SK-N-SH (cell line): Measurements from ENCODE around the gene IL15. TPM values are rescaled to one million over a fixed set of nuclear protein-coding genes. Genes with fewer than 3 reads are reported as not detected.
A peak's percentile ranks its signal among the peaks of the same experiment; 100 is the strongest.

Source experiments
- CTCF ChIA-PET: fragments of 300-600, 350-600 bp; formaldehyde crosslinking; extraction: SDS; loops from one replicate; lab custom pipeline; 2021; lab: Yijun Ruan, JAX
- POLR2A ChIA-PET: fragments of 350-600 bp; sonication (Branson Sonifier 250); formaldehyde crosslinking; extraction: SDS; loops from one replicate; lab custom pipeline; 2020; ENCODE audit warnings: antibody characterized with exemption, inconsistent platforms; lab: Yijun Ruan, JAX
- DNase-seq: peaks from one replicate; pipeline ENCODE4 v3.0.0; 2012
- H2AFZ ChIP-seq: fragments of 200-600 bp; sonication (generic); 2 replicates; pipeline ENCODE4 v1.8.1; 2016; ENCODE audit warnings: antibody characterized with exemption, mild to moderate bottlenecking, low read depth
- H3F3A ChIP-seq: fragments of 200-600 bp; sonication (generic); replicated peaks from 2 replicates; pipeline ENCODE3; 2016; ENCODE audit warnings: antibody characterized with exemption, mild to moderate bottlenecking; ENCODE audit not compliant: insufficient read depth
- H3K27ac ChIP-seq, 2 experiments: fragments of 200-500 bp in 1 of 2; fragments of 200-600 bp in 1 of 2; sonication (Bioruptor generic) in 1 of 2; sonication (generic), shearing (Covaris generic) in 1 of 2; 2 replicates each; pipeline versions ENCODE4 v1.5.1 to v1.6.1; 2014 to 2016; ENCODE audit warnings: low read depth in 2 of 2, inconsistent platforms in 1 of 2, low read length in 1 of 2, mild to moderate bottlenecking in 1 of 2, mixed read lengths in 1 of 2
- H3K27me3 ChIP-seq: fragments of 200-600 bp; sonication (generic), shearing (Covaris generic); 2 replicates; pipeline ENCODE4 v1.6.1; 2016; ENCODE audit warnings: mixed run types; ENCODE audit not compliant: insufficient read depth
- H3K36me3 ChIP-seq, 2 experiments: fragments of 200-500 bp in 1 of 2; fragments of 200-600 bp in 1 of 2; sonication (Bioruptor generic) in 1 of 2; sonication (generic) in 1 of 2; replicated peaks in 1 of 2; 2 replicates each; pipeline versions ENCODE3 to v1.5.1; 2014 to 2016; ENCODE audit warnings: low read length in 1 of 2, mild to moderate bottlenecking in 1 of 2; ENCODE audit not compliant: insufficient read depth in 2 of 2, control insufficient read depth in 1 of 2
- H3K4me1 ChIP-seq, 2 experiments: fragments of 200-500 bp in 1 of 2; fragments of 200-600 bp in 1 of 2; sonication (Bioruptor generic) in 1 of 2; sonication (generic), shearing (Covaris generic) in 1 of 2; 2 replicates each; pipeline versions ENCODE4 v1.5.1 to v1.6.1; 2014 to 2016; ENCODE audit warnings: low read depth in 1 of 2, low read length in 1 of 2, mixed run types in 1 of 2; ENCODE audit not compliant: insufficient read depth in 2 of 2, control insufficient read depth in 1 of 2
- H3K4me2 ChIP-seq: fragments of 200-600 bp; sonication (generic), shearing (Covaris generic); 2 replicates; pipeline ENCODE4 v1.6.1; 2017; ENCODE audit warnings: mixed run types
- H3K4me3 ChIP-seq, 2 experiments: fragments of 200-500 bp in 1 of 2; fragments of 200-600 bp in 1 of 2; sonication (Bioruptor generic) in 1 of 2; sonication (generic), shearing (Covaris generic) in 1 of 2; 2 replicates each; pipeline versions ENCODE4 v1.5.1 to v1.8.1; 2014 to 2016; ENCODE audit warnings: low read depth in 2 of 2, inconsistent platforms in 1 of 2, low read length in 1 of 2, mild to moderate bottlenecking in 1 of 2, mixed read lengths in 1 of 2, moderate library complexity in 1 of 2
- H3K79me2 ChIP-seq: fragments of 200-600 bp; sonication (generic); 2 replicates; pipeline ENCODE4 v1.8.1; 2017; ENCODE audit warnings: mild to moderate bottlenecking; ENCODE audit not compliant: insufficient read depth
- H3K9ac ChIP-seq: fragments of 200-600 bp; sonication (generic); 2 replicates; pipeline ENCODE4 v1.6.1; 2017; ENCODE audit warnings: mixed run types
- H3K9me2 ChIP-seq: fragments of 200-600 bp; sonication (generic); 2 replicates; pipeline ENCODE4 v1.6.1; 2017; ENCODE audit warnings: mixed run types
- H3K9me3 ChIP-seq: fragments of 200-600 bp; sonication (generic); 2 replicates; pipeline ENCODE4 v1.6.1; 2017; ENCODE audit warnings: mixed run types, mild to moderate bottlenecking, moderate library complexity
- H4K20me1 ChIP-seq: fragments of 200-600 bp; sonication (generic); 2 replicates; pipeline ENCODE4 v1.6.1; 2017; ENCODE audit warnings: mild to moderate bottlenecking, mixed run types; ENCODE audit not compliant: insufficient read depth
- CHD2 ChIP-seq: fragments of 150-350 bp; IDR thresholded peaks from 2 replicates; pipeline ENCODE4 v1.6.1; 2018; ENCODE audit warnings: low read length; ENCODE audit not compliant: partially characterized antibody
- EP300 ChIP-seq, 2 experiments: IDR thresholded peaks; 2 replicates each; pipeline versions ENCODE4 v1.4.0 to v1.6.1; 2012; ENCODE audit warnings: borderline replicate concordance in 1 of 2, low read depth in 1 of 2, low read length in 1 of 2
- FOXJ3 ChIP-seq: sonication (generic); formaldehyde crosslinking; IDR thresholded peaks from 2 replicates; pipeline ENCODE4 v1.5.1; 2020; ENCODE audit warnings: mild to moderate bottlenecking, missing genetic modification reagents
- FOXM1 ChIP-seq: IDR thresholded peaks from 2 replicates; pipeline ENCODE4 v1.4.0; 2012; ENCODE audit warnings: low read depth, mild to moderate bottlenecking
- GATA2 ChIP-seq: sonication (generic); formaldehyde crosslinking; IDR thresholded peaks from 2 replicates; pipeline ENCODE4 v1.5.0; 2020; ENCODE audit warnings: mild to moderate bottlenecking, missing genetic modification reagents
- IRF3 ChIP-seq: fragments of 150-350 bp; IDR thresholded peaks from 2 replicates; pipeline ENCODE4 v1.6.1; 2016; ENCODE audit warnings: mild to moderate bottlenecking, low read depth, low read length
- MXI1 ChIP-seq: IDR thresholded peaks from 2 replicates; pipeline ENCODE4 v1.6.1; 2012; ENCODE audit warnings: mild to moderate bottlenecking, low read depth, low read length, improper control_type of control experiment
- PBX3 ChIP-seq: IDR thresholded peaks from 2 replicates; pipeline ENCODE4; 2012
- RAD21 ChIP-seq: IDR thresholded peaks from 2 replicates; pipeline ENCODE4 v1.6.1; 2012; ENCODE audit warnings: mild to moderate bottlenecking, low read length
- RCOR1 ChIP-seq: fragments of 150-350 bp; IDR thresholded peaks from 2 replicates; pipeline ENCODE4 v1.6.1; 2017; ENCODE audit warnings: antibody characterized with exemption, low read length
- RXRA ChIP-seq: IDR thresholded peaks from 2 replicates; pipeline ENCODE4 v1.4.0; 2012; ENCODE audit warnings: low read depth, mild to moderate bottlenecking, borderline replicate concordance
- USF1 ChIP-seq: IDR thresholded peaks from 2 replicates; pipeline ENCODE4 v1.4.0; 2012; ENCODE audit warnings: low read depth, borderline replicate concordance
- ZBTB33 ChIP-seq: IDR thresholded peaks from 2 replicates; pipeline ENCODE4 v1.4.0; 2012; ENCODE audit warnings: low read depth, borderline replicate concordance
- WGBS: methylation state at CpG from one replicate; pipeline ENCODE4 v1.1.6; 2017; ENCODE audit warnings: low lambda C conversion rate; 5-methylcytosine and 5-hydroxymethylcytosine counted together
- polyA plus RNA-seq, 3 experiments: library from polyadenylated mRNA; depleted of rRNA; stranded (reverse); fragments of >200 nt; gene quantifications; 2 replicates each; pipeline ENCODE4 v1.2.3, GENCODE V29; 2012

The IL15 gene
- polyA plus RNA-seq, 1 of the 3 experiments (the other 2 are of a cell fraction): 3.7 TPM

- 36% methylated on average over 4 of the region's 4 CpGs for WGBS
- no peaks in the 10 kb centered on the region for H3K36me3 ChIP-seq
- no peaks in the 10 kb centered on the region; a peak in 1 of 4 replicates for H3K4me1 ChIP-seq
- peak overlapping the region in 1 of 2 experiments; percentile 34; a peak in 2 of 4 replicates for H3K27ac ChIP-seq
- no peaks in the 10 kb centered on the region for H4K20me1 ChIP-seq
- DNase-seq: peak; percentile 48
- no peak overlapping the region for H3K4me2 ChIP-seq
- no peaks in the 10 kb centered on the region for H3K79me2 ChIP-seq
- peak; percentile 94 for TF ChIP-seq GATA2
- 0 out of 2 replicates have a peak, but pooled peaks have one; percentile 25 for TF ChIP-seq FOXJ3
- TF ChIP-seq RCOR1: peak; percentile 91
- TF ChIP-seq FOXM1: no peak
- no peak for TF ChIP-seq USF1
- peak; percentile 66 for TF ChIP-seq CHD2
- peak in 1 of 2 experiments; percentile 60; a peak in 2 of 4 replicates for TF ChIP-seq EP300 (IDR thresholded peaks at IDR 0.05; ENCODE audit: borderline replicate concordance in 1 of 2, low read depth in 1 of 2, low read length in 1 of 2)
- TF ChIP-seq MXI1: peak; percentile 81
- TF ChIP-seq RXRA: no peak
- peak; percentile 20; the same call in 1 of the 2 replicates for TF ChIP-seq RAD21
- TF ChIP-seq ZBTB33: no peak
- 0 out of 2 replicates have a peak overlapping the region, but pooled peaks have one; percentile 3 for H2AFZ ChIP-seq
- CTCF ChIA-PET: interaction anchor here (1.1 to 1.4 kb wide), 3 partner anchors 9 to 334 kb away, joined by 3 to 7 read pairs (median 3); no protein-coding TSS in a partner anchor
- no peaks in the 10 kb centered on the region for H3K27me3 ChIP-seq
- no peak overlapping the region for H3K9ac ChIP-seq
- no peaks in the 10 kb centered on the region for H3K9me3 ChIP-seq
- H3K4me3 ChIP-seq: no peak overlapping the region
- H3K9me2 ChIP-seq: no peaks in the 10 kb centered on the region
- H3F3A ChIP-seq: peaks cover 5% of the 10 kb centered on the region
- POLR2A ChIA-PET: no interaction called here
These were observed 43.7 kb downstream of the IL15 start for GRCh38 chr4:141680060-141680459.

GRCh38 chr4:141684785-141685184, 48.4 kb downstream of the IL15 start:
- no peak for TF ChIP-seq IRF3
- peak; percentile 40 for TF ChIP-seq PBX3
- Histone ChIP-seq H3K4me1 (peaks cover 0 to 2% of the 10 kb centered on the region in 2 experiments; a peak in 2 of 4 replicates), H2AFZ (no peak overlapping the region), H4K20me1 (no peaks in the 10 kb centered on the region), H3K9ac (no peak overlapping the region), H3K27me3 (no peaks in the 10 kb centered on the region), H3K79me2 (no peaks in the 10 kb centered on the region), H3F3A (no peaks in the 10 kb centered on the region), H3K4me2 (no peak overlapping the region), H3K27ac (peak overlapping the region in 1 of 2 experiments; percentile 2; a peak in 1 of 4 replicates), H3K9me2 (no peaks in the 10 kb centered on the region), H3K36me3 (no peaks in the 10 kb centered on the region), H3K9me3 (no peaks in the 10 kb centered on the region), H3K4me3 (no peak overlapping the region)
- ChIA-PET CTCF (interaction anchor here (0.8 to 1.6 kb wide), 2 partner anchors 126 to 338 kb away, joined by 3 to 7 read pairs; no protein-coding TSS in a partner anchor), POLR2A (no interaction called here)
- DNase-seq: no peak
- 50% methylated on average over 3 of the region's 3 CpGs for WGBS
